K562 (cell line): ENCODE data around the gene TTL. TPM values are rescaled to one million over a fixed set of nuclear protein-coding genes. Genes with fewer than 3 reads are reported as not detected.

Experiments used
- ATAC-seq: fragments of 200-7000 bp; cut with Tn5 transposase; 3 replicates; pipeline ENCODE4 v1.9.1; 2020; ENCODE audit warnings: moderate library complexity
- BruUV-seq: library from RNA; stranded (reverse); fragments of 400-500 nt; replicated peaks from 2 replicates; lab custom pipeline; 2021; lab: Mats Ljungman, UMichigan
- CTCF ChIA-PET: fragments of 300-600 bp; formaldehyde crosslinking; extraction: SDS; loops from one replicate; lab custom pipeline; 2021; ENCODE audit warnings: low intra/inter-chr PET ratio; lab: Yijun Ruan, JAX
- POLR2A ChIA-PET: fragments of 300-600, 350-650 bp; sonication (Branson Sonifier 250); formaldehyde crosslinking; extraction: SDS; loops from one replicate; lab custom pipeline; 2021; ENCODE audit warnings: antibody characterized with exemption, inconsistent platforms; lab: Yijun Ruan, JAX
- DNase-seq, 4 experiments: peaks; one replicate each; pipeline versions ENCODE4 v3.0.0 to v3.0.0-alpha.2; 2011 to 2018; ENCODE audit warnings: low spot score in 3 of 4, mixed read lengths in 3 of 4; ENCODE audit errors: extremely low read depth in 1 of 4
- FAIRE-seq: peaks from 2 replicates; lab custom pipeline; 2011; peaks lifted over from hg19 to GRCh38; lab: Jason Lieb, UNC
- H2AFZ ChIP-seq: 2 replicates; pipeline ENCODE4 v1.6.0; 2011; ENCODE audit warnings: low read depth, low read length, control low read depth, inconsistent platforms
- H3K27ac ChIP-seq: fragments of 200-600 bp; 3 replicates; pipeline ENCODE4 v1.8.0; 2011; ENCODE audit warnings: low read depth, mild to moderate bottlenecking, control low read depth, inconsistent platforms, low read length, moderate library complexity, mixed read lengths; ENCODE audit errors: extremely low read depth
- H3K27me3 ChIP-seq, 2 experiments: fragments of 300-600 bp in 1 of 2; 2 replicates in 1 of 2; 3 replicates in 1 of 2; pipeline versions ENCODE4 v1.6.0 to v1.8.0; 2011; ENCODE audit warnings: inconsistent platforms in 2 of 2, low read length in 2 of 2, mild to moderate bottlenecking in 1 of 2, mixed read lengths in 1 of 2, moderate library complexity in 1 of 2; ENCODE audit not compliant: control insufficient read depth in 2 of 2, insufficient read depth in 2 of 2
- H3K36me3 ChIP-seq: fragments of 300-600 bp; 3 replicates; pipeline ENCODE4 v1.8.0; 2011; ENCODE audit warnings: mild to moderate bottlenecking, low read length, inconsistent platforms; ENCODE audit not compliant: control insufficient read depth, insufficient read depth
- H3K4me1 ChIP-seq, 2 experiments: fragments of 200-600 bp in 1 of 2; replicated peaks in 1 of 2; 2 replicates in 1 of 2; 3 replicates in 1 of 2; pipeline versions ENCODE4 v1.5.1 to v1.8.0; 2011; ENCODE audit warnings: inconsistent platforms in 2 of 2, low read length in 2 of 2, mild to moderate bottlenecking in 1 of 2, mixed read lengths in 1 of 2, moderate library complexity in 1 of 2; ENCODE audit not compliant: control insufficient read depth in 2 of 2, insufficient read depth in 2 of 2
- H3K4me2 ChIP-seq: 2 replicates; pipeline ENCODE4 v1.6.1; 2011; ENCODE audit warnings: low read length, control low read depth, inconsistent platforms, mixed read lengths; ENCODE audit not compliant: insufficient read depth
- H3K4me3 ChIP-seq: fragments of 200-600 bp; sonication (generic), shearing (Covaris generic); 2 replicates; pipeline ENCODE4 v1.5.1; 2016; ENCODE audit warnings: control low read depth, inconsistent platforms
- H3K79me2 ChIP-seq: fragments of 200-600 bp; 3 replicates; pipeline ENCODE4 v1.8.0; 2011; ENCODE audit warnings: low read length, inconsistent platforms; ENCODE audit not compliant: control insufficient read depth, insufficient read depth
- H3K9ac ChIP-seq, 2 experiments: 2 replicates each; pipeline versions ENCODE4 v1.6.0 to v1.6.1; 2011; ENCODE audit warnings: low read depth in 2 of 2, low read length in 2 of 2, control low read depth in 1 of 2, inconsistent platforms in 1 of 2, mild to moderate bottlenecking in 1 of 2, mixed read lengths in 1 of 2; ENCODE audit not compliant: insufficient read depth in 1 of 2
- H3K9me1 ChIP-seq: one replicate; pipeline ENCODE4 v1.6.0; 2011; ENCODE audit warnings: inconsistent platforms, mild to moderate bottlenecking, low read length, moderate library complexity; ENCODE audit not compliant: control insufficient read depth, insufficient read depth
- H3K9me3 ChIP-seq: replicated peaks from 2 replicates; pipeline ENCODE4 v1.5.1; 2011; ENCODE audit warnings: low read depth, low read length, inconsistent platforms; ENCODE audit not compliant: control insufficient read depth, insufficient read depth
- H4K20me1 ChIP-seq: replicated peaks from 2 replicates; pipeline ENCODE4 v1.6.1; 2011; ENCODE audit warnings: low read length, inconsistent platforms, mixed read lengths; ENCODE audit not compliant: control insufficient read depth, insufficient read depth
- CTCF ChIP-seq, 3 experiments: IDR thresholded peaks in 2 of 3; conservative IDR thresholded peaks in 1 of 3; 2 replicates each; pipeline ENCODE4 v1.5.1; 2011 to 2012; ENCODE audit warnings: low read length in 3 of 3, mild to moderate bottlenecking in 3 of 3, control low read depth in 2 of 3, improper control_type of control experiment in 1 of 3, inconsistent platforms in 1 of 3, low read depth in 1 of 3, mixed read lengths in 1 of 3, moderate library complexity in 1 of 3; ENCODE audit not compliant: insufficient read depth in 2 of 3
- HCFC1 ChIP-seq: IDR thresholded peaks from 2 replicates; pipeline ENCODE4 v1.6.1; 2012; ENCODE audit warnings: low read depth, low read length, improper control_type of control experiment
- HDAC1 ChIP-seq, 2 experiments: fragments of 450-650 bp; IDR thresholded peaks; 2 replicates each; pipeline ENCODE4 v1.6.1; 2016 to 2017; ENCODE audit warnings: inconsistent platforms in 1 of 2, mild to moderate bottlenecking in 1 of 2, moderate library complexity in 1 of 2
- HDGF ChIP-seq: fragments of 450-650 bp; IDR thresholded peaks from 2 replicates; pipeline ENCODE4 v1.6.1; 2016
- IRF1 ChIP-seq: sonication (generic); formaldehyde crosslinking; IDR thresholded peaks from 2 replicates; pipeline ENCODE4 v1.8.0; 2022; ENCODE audit warnings: missing genetic modification reagents, mild to moderate bottlenecking, borderline replicate concordance
- JUND ChIP-seq, 2 experiments: IDR thresholded peaks; 2 replicates in 1 of 2; 3 replicates in 1 of 2; pipeline ENCODE4 v1.6.1; 2011; ENCODE audit warnings: borderline replicate concordance in 2 of 2, low read depth in 2 of 2, low read length in 2 of 2, improper control_type of control experiment in 1 of 2, missing biosample characterization in 1 of 2, missing genetic modification characterization in 1 of 2, missing genetic modification reagents in 1 of 2
- KDM1A ChIP-seq, 2 experiments: fragments of 450-650 bp; IDR thresholded peaks; 2 replicates each; pipeline ENCODE4 v1.6.1; 2016; ENCODE audit warnings: mild to moderate bottlenecking in 2 of 2
- RBM39 ChIP-seq: fragments of 200-400 bp; formaldehyde crosslinking; optimal IDR thresholded peaks from 2 replicates; pipeline ENCODE3; 2018; ENCODE audit warnings: low read depth, low read length
- RCOR1 ChIP-seq, 2 experiments: IDR thresholded peaks; 2 replicates each; pipeline ENCODE4 v1.6.1; 2012; ENCODE audit warnings: low read depth in 2 of 2, low read length in 2 of 2, borderline replicate concordance in 1 of 2, improper control_type of control experiment in 1 of 2
- RFX7 ChIP-seq: fragments of 250-450 bp; sonication (Bioruptor Pico); IDR thresholded peaks from 2 replicates; pipeline ENCODE4 v1.5.1; 2021; ENCODE audit warnings: mild to moderate bottlenecking
- ZBTB49 ChIP-seq: sonication (generic); formaldehyde crosslinking; IDR thresholded peaks from 2 replicates; pipeline ENCODE4 v1.8.0; 2022; ENCODE audit warnings: missing genetic modification reagents, mild to moderate bottlenecking, borderline replicate concordance
- ZNF507 ChIP-seq: conservative IDR thresholded peaks from 2 replicates; pipeline ENCODE4 v1.6.1; 2017; ENCODE audit warnings: missing genetic modification characterization, missing compliant biosample characterization
- ZNF512 ChIP-seq: IDR thresholded peaks from 2 replicates; pipeline ENCODE4 v1.6.1; 2016; ENCODE audit warnings: missing genetic modification characterization, missing compliant biosample characterization
- WGBS: fragments of 100-300 bp; shearing (Covaris generic); methylation state at CpG from one replicate; pipeline ENCODE4 v1.1.6; 2016; ENCODE audit warnings: low coverage, mixed read lengths; ENCODE audit not compliant: insufficient coverage; ENCODE audit errors: missing lambda C conversion rate; 5-methylcytosine and 5-hydroxymethylcytosine counted together
- in situ Hi-C: fragments of 300-500 bp; cut with MboI; formaldehyde crosslinking; loops from 4 replicates; pipeline ENCODE4 v1.15.0; 2018; ENCODE audit warnings: inconsistent platforms, mixed read lengths
- intact Hi-C: fragments of 100-400 bp; cut with micrococcal nuclease; formaldehyde crosslinking; loops from 2 replicates; pipeline ENCODE4 v1.14.2; 2022
- polyA plus RNA-seq, 8 experiments: library from polyadenylated mRNA; depleted of rRNA in 4 of 8; stranded (reverse) in 5 of 8; unstranded in 3 of 8; fragments of >200 nt; fragmentation: Nextera tagmentation in 2 of 8; fragmentation: Illumina TruSeq in 1 of 8; extraction: Ambion mirVana in 2 of 8; extraction: Trizol in 1 of 8; gene quantifications; 2 replicates each; pipeline versions ENCODE4 v1.2.1 to v1.2.3, GENCODE V29; 2011 to 2014; ENCODE audit warnings: inconsistent platforms in 1 of 8, missing spikeins in 1 of 8
- total RNA-seq, 7 experiments: library from RNA; depleted of rRNA in 6 of 7; stranded (reverse); fragments of >200 nt in 6 of 7; fragmentation: Illumina TruSeq in 2 of 7; extraction: Trizol in 2 of 7; gene quantifications; 2 replicates each; pipeline versions ENCODE4 v1.2.1 to v1.2.3, GENCODE V29; 2011 to 2021; ENCODE audit warnings: low replicate concordance in 1 of 7

Gene TTL
- total and polyA plus RNA-seq, 9 of the 15 experiments (the other 6 are each of a cell fraction or from before 2014, with no cell fraction given): 9.4 to 54.4 (median 34.9) TPM

GRCh38 chr2:112542984-112543661, 61.2 kb downstream of the TTL start:
- in situ Hi-C loops (no loop called here), intact Hi-C loops (loop anchor here (2.0 to 5.0 kb wide), 2 partner anchors 39 to 62 kb away; partner anchors contain the start of gene CHCHD5)
- Histone ChIP-seq H3K9ac (peak overlapping the region; percentile 85 to 96), H2AFZ (peak overlapping the region; percentile 100), H3K9me1 (no peaks in the 10 kb centered on the region), H3K36me3 (peaks cover 35% of the 10 kb centered on the region), H3K27me3 (no peaks in the 10 kb centered on the region)
- under 1% methylated on average over 18 of the region's 18 CpGs for WGBS
- FAIRE-seq: peak; percentile 51
- TF ChIP-seq KDM1A (IDR thresholded peaks at IDR 0.05) (peak; percentile 52 to 68; a peak in 3 of 4 replicates), RBM39 (peak; percentile 48), ZNF507 (tag) (no peak), RCOR1 (IDR thresholded peaks at IDR 0.05; ENCODE audit: borderline replicate concordance in 1 of 2, low read depth in 2 of 2, low read length in 2 of 2) (peak in 1 of 2 experiments; percentile 48; a peak in 1 of 4 replicates), JUND (IDR thresholded peaks at IDR 0.05; ENCODE audit: borderline replicate concordance, low read depth, low read length) (no peak), JUND (tag; IDR thresholded peaks at IDR 0.05; ENCODE audit: borderline replicate concordance, low read depth, low read length) (no peak), IRF1 (CRISPR knock-in tag) (no peak), HCFC1 (0 out of 2 replicates have a peak, but pooled peaks have one; percentile 13), HDAC1 (IDR thresholded peaks at IDR 0.05) (peak in 1 of 2 experiments; percentile 22; a peak in 2 of 4 replicates), RFX7 (CRISPR knock-in tag) (no peak), ZBTB49 (0 out of 2 replicates have a peak, but pooled peaks have one; percentile 10), HDGF (no peak), ZNF512 (tag) (no peak), CTCF (IDR thresholded peaks at IDR 0.05 in 2 of 3, conservative IDR thresholded peaks at IDR 0.05 in 1 of 3; ENCODE audit: insufficient read depth in 2 of 3, low read depth in 1 of 3, low read length in 3 of 3) (0 out of 6 replicates have a peak, but pooled peaks of 1 of the 3 experiments have one; percentile 0)
- TF ChIP-seq, all 486 proteins: peak for 7
- H3K9me3 ChIP-seq: no peaks in the 10 kb centered on the region
- peak overlapping the region; percentile 95 for H3K4me2 ChIP-seq
- peak overlapping the region; percentile 91 for H3K27ac ChIP-seq
- peak; percentile 27 for ATAC-seq
- ChIA-PET CTCF (no interaction called here), POLR2A (interaction anchor here (0.9 to 1.3 kb wide), 2 partner anchors 32 to 42 kb away, joined by 3 to 5 read pairs; no protein-coding TSS in a partner anchor)
- H3K79me2 ChIP-seq: peaks cover 63% of the 10 kb centered on the region
- H4K20me1 ChIP-seq: no peaks in the 10 kb centered on the region; the same call in 1 of the 2 replicates
- H3K4me3 ChIP-seq: peak overlapping the region; percentile 77
- H3K4me1 ChIP-seq: peaks cover 5 to 15% of the 10 kb centered on the region in 2 experiments; a peak in 4 of 5 replicates
- peak in 2 of 4 experiments; percentile 21 to 45 for DNase-seq
- BruUV-seq: TSS peak; percentile 60
